OCI-LY7 (cell line): ENCODE measurements around the gene DGKB.

ENCODE experiments used
- CTCF ChIP-seq: fragments of 200-600 bp; sonication (generic); conservative IDR thresholded peaks from 2 replicates; pipeline ENCODE4 v1.5.1; 2014; ENCODE audit warnings: mild to moderate bottlenecking, antibody characterized with exemption, low read length, moderate library complexity, mixed read lengths
- EZH2phosphoT487 ChIP-seq: fragments of 200-600 bp; sonication (generic); IDR thresholded peaks from 2 replicates; pipeline ENCODE4 v1.6.1; 2018; ENCODE audit warnings: low read depth, borderline replicate concordance, mild to moderate bottlenecking, mixed run types, antibody characterized with exemption, low read length, moderate library complexity, mixed read lengths

- TF ChIP-seq CTCF (no peak), EZH2phosphoT487 (no peak)
Observed at GRCh38 chr7:14902589-14903067, at the start of gene DGKB.
